Measurements from ENCODE around the gene ZNF160.

DNA sequence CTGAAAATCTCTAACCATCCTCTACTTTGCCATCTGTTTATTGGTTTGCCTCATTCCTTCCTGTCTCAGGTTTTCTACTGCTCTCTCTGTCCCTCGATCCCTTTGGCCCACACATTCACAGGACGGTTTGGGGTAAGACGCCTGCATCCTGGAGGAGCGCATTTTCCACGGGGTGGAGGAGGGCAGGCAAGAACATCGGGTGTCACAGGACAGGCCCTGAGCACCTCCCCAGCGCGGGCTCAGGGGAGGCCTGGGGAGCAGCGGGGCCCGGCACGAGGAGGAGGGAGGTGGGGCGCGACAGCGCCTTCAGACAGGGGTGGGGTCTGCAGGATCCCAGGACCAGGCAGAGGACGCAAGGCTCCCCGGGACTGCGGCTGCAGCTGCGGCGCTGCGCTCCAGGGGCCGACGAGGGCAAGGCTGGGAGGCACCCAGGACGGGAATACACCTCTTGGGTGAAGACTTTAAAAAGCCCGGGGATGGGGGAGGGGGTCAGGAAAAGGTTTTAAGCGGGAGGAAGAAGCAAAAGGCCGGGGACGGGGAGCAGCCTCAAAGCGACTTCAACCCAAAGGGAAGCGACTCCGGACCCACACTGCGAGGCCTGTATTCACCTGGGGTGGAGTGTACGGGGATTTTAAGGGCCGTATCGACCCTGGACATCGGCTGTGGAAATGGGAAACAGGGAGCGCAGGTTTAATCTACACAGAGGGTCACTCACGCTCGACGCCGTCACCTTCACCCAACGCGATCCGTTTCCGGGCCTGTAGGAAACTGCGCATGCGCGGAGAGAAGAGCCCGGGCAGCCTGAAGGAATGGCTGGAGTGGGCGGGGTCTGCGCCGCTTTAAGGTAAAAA, 29.1 kb upstream of the ZNF160 start, which contains the start of gene ZNF415:
- TF ChIP-seq POLR2AphosphoS5 (IDR thresholded peaks at IDR 0.05; ENCODE audit: borderline replicate concordance, low read depth, low read length) (no peak; the same call in 1 of the 2 replicates), EZH2 (IDR thresholded peaks at IDR 0.05) (no peak), FOXP2 (optimal IDR thresholded peaks at IDR 0.05; ENCODE audit: control extremely low read depth, extremely low read length, insufficient read depth) (no peak)

All from SK-N-MC (cell line).